Uterus (tissue), 4 donors: ENCODE data around the gene KCTD18. TPM values are rescaled to one million over a fixed set of nuclear protein-coding genes. Genes with fewer than 3 reads are reported as not detected.

Source experiments
- DNase-seq, 2 donors: peaks; one replicate each; pipeline ENCODE4 v3.0.0-alpha.2; 2019 to 2020
- H3K27ac ChIP-seq, 2 donors: fragments of 200-600 bp; sonication (generic); 1 replicate in 1 of 2; 2 replicates in 1 of 2; pipeline ENCODE4 v1.5.1; 2016 to 2018
- H3K27me3 ChIP-seq, 2 donors: fragments of 200-600 bp; sonication (generic); one replicate each; pipeline ENCODE4 v1.5.1; 2018 to 2019; ENCODE audit warnings: control low read depth in 1 of 2
- H3K36me3 ChIP-seq, 2 donors: fragments of 200-600 bp; sonication (generic); one replicate each; pipeline ENCODE4 v1.5.1; 2019; ENCODE audit warnings: control low read depth in 1 of 2
- H3K4me1 ChIP-seq, 2 donors: fragments of 200-600 bp; sonication (generic); one replicate each; pipeline ENCODE4 v1.5.1; 2018 to 2019; ENCODE audit warnings: control low read depth in 1 of 2
- H3K4me3 ChIP-seq, 2 donors: fragments of 200-600 bp; sonication (generic); 1 replicate in 1 of 2; 2 replicates in 1 of 2; pipeline ENCODE4 v1.5.1; 2018 to 2019; ENCODE audit warnings: mild to moderate bottlenecking in 1 of 2
- H3K9me3 ChIP-seq, 2 donors: fragments of 200-600 bp; sonication (generic); one replicate each; pipeline ENCODE4 v1.5.1; 2019; ENCODE audit warnings: control low read depth in 1 of 2
- CTCF ChIP-seq, 4 experiments: fragments of 200-600 bp in 2 of 4; fragments of 450-650 bp in 2 of 4; sonication (generic) in 2 of 4; IDR thresholded peaks; one replicate each; pipeline ENCODE4 v1.5.1; 2016 to 2019; ENCODE audit warnings: antibody characterized with exemption in 4 of 4, mild to moderate bottlenecking in 2 of 4, moderate library complexity in 1 of 4
- POLR2A ChIP-seq, 2 donors: fragments of 450-650 bp; IDR thresholded peaks; one replicate each; pipeline ENCODE4 v1.6.1; 2016; ENCODE audit warnings: antibody characterized with exemption in 2 of 2, mild to moderate bottlenecking in 1 of 2, moderate library complexity in 1 of 2
- intact Hi-C: fragments of 100-400 bp; cut with DNase I; formaldehyde crosslinking; loops from one replicate; pipeline ENCODE4 v1.15.1; 2023; ENCODE audit warnings: low total_unique reads
- total RNA-seq, 4 donors: library from RNA; depleted of rRNA in 3 of 4; stranded (reverse); fragments of >200 nt in 3 of 4; gene quantifications; one replicate each; pipeline versions ENCODE4 v1.1.0 to v1.2.4, GENCODE V29; 2014 to 2023
- donor health status: DM: yes; HTN: yes; CAD: no.

The KCTD18 gene
- total RNA-seq, 4 donors from 2014 or later, result 10.5 to 77.4 (median 16.9) TPM

- no peak overlapping the region for H3K27ac ChIP-seq
- no peaks in the 10 kb centered on the region for H3K27me3 ChIP-seq
- H3K36me3 ChIP-seq, result no peaks in the 10 kb centered on the region
- TF ChIP-seq POLR2A (IDR thresholded peaks at IDR 0.05), result no peak
- no peak for TF ChIP-seq CTCF (IDR thresholded peaks at IDR 0.05)
- no peaks in the 10 kb centered on the region for H3K9me3 ChIP-seq
- intact Hi-C loops, result no loop called here
- H3K4me3 ChIP-seq, result no peak overlapping the region
- no peaks in the 10 kb centered on the region for H3K4me1 ChIP-seq
- no peak for DNase-seq
These were observed 50.8 kb downstream of the KCTD18 start for GRCh38 chr2:200459101-200459500.

GRCh38 chr2:200456567-200456966 lies 53.3 kb downstream of the KCTD18 start:
- H3K27me3 ChIP-seq, result no peaks in the 10 kb centered on the region
- DNase-seq, result no peak
- no peaks in the 10 kb centered on the region for H3K36me3 ChIP-seq
- H3K4me3 ChIP-seq, result no peak overlapping the region
- TF ChIP-seq POLR2A (IDR thresholded peaks at IDR 0.05), result no peak
- TF ChIP-seq CTCF (IDR thresholded peaks at IDR 0.05), result no peak
- no peaks in the 10 kb centered on the region for H3K4me1 ChIP-seq
- H3K9me3 ChIP-seq, result no peaks in the 10 kb centered on the region
- H3K27ac ChIP-seq, result no peak overlapping the region
- intact Hi-C loops, result no loop called here

GRCh38 chr2:200455958-200456421 lies 53.9 kb downstream of the KCTD18 start:
- TF ChIP-seq POLR2A (IDR thresholded peaks at IDR 0.05) (no peak), CTCF (IDR thresholded peaks at IDR 0.05) (no peak)
- no peak for DNase-seq
- no peaks in the 10 kb centered on the region for H3K27me3 ChIP-seq
- no peaks in the 10 kb centered on the region for H3K36me3 ChIP-seq
- intact Hi-C loops, result no loop called here
- H3K4me1 ChIP-seq, result no peaks in the 10 kb centered on the region
- no peak overlapping the region for H3K27ac ChIP-seq
- no peaks in the 10 kb centered on the region for H3K9me3 ChIP-seq
- no peak overlapping the region for H3K4me3 ChIP-seq

GRCh38 chr2:200454927-200455801 lies 54.7 kb downstream of the KCTD18 start:
- H3K36me3 ChIP-seq, result no peaks in the 10 kb centered on the region
- H3K9me3 ChIP-seq, result no peaks in the 10 kb centered on the region
- H3K4me3 ChIP-seq, result no peak overlapping the region
- H3K27me3 ChIP-seq, result no peaks in the 10 kb centered on the region
- no peak for DNase-seq
- H3K27ac ChIP-seq, result no peak overlapping the region
- intact Hi-C loops, result no loop called here
- H3K4me1 ChIP-seq, result no peaks in the 10 kb centered on the region
- no peak for TF ChIP-seq POLR2A (IDR thresholded peaks at IDR 0.05)
- TF ChIP-seq CTCF (IDR thresholded peaks at IDR 0.05), result no peak

GRCh38 chr2:200453853-200454534 lies 55.9 kb downstream of the KCTD18 start:
- Histone ChIP-seq H3K36me3 (no peaks in the 10 kb centered on the region), H3K4me1 (no peaks in the 10 kb centered on the region), H3K27ac (no peak overlapping the region), H3K9me3 (no peaks in the 10 kb centered on the region), H3K4me3 (no peak overlapping the region), H3K27me3 (no peaks in the 10 kb centered on the region)
- no peak for DNase-seq
- intact Hi-C loops, result no loop called here
- TF ChIP-seq POLR2A (IDR thresholded peaks at IDR 0.05) (no peak), CTCF (IDR thresholded peaks at IDR 0.05) (no peak)
